K562 (cell line): ENCODE measurements around the gene SREBF1. TPM values are rescaled to one million over a fixed set of nuclear protein-coding genes. Genes with fewer than 3 reads are reported as not detected.

Experiments used
- ARID1B ChIP-seq: fragments of 450-650 bp; IDR thresholded peaks from 2 replicates; pipeline ENCODE4 v1.6.1; 2016; ENCODE audit warnings: antibody characterized with exemption, mild to moderate bottlenecking, inconsistent platforms
- CBFB ChIP-seq: sonication (generic); formaldehyde crosslinking; IDR thresholded peaks from 2 replicates; pipeline ENCODE4 v1.4.0; 2020; ENCODE audit warnings: mild to moderate bottlenecking, missing genetic modification reagents
- FOS ChIP-seq: IDR thresholded peaks from 3 replicates; pipeline ENCODE4 v1.6.1; 2011; ENCODE audit not compliant: insufficient read length; ENCODE audit errors: extremely low read depth
- FOSL1 ChIP-seq: fragments of 200-800 bp; sonication (Bioruptor generic); conservative IDR thresholded peaks from 2 replicates; pipeline ENCODE4 v1.6.1; 2016; ENCODE audit warnings: missing genetic modification characterization, missing compliant biosample characterization
- HLTF ChIP-seq: fragments of 450-650 bp; IDR thresholded peaks from 2 replicates; pipeline ENCODE4 v1.6.1; 2016
- JUN ChIP-seq, 2 experiments: sonication (generic) in 1 of 2; formaldehyde crosslinking in 1 of 2; IDR thresholded peaks; 2 replicates each; pipeline versions ENCODE4 v1.6.1 to v1.8.0; 2012 to 2022; ENCODE audit warnings: borderline replicate concordance in 2 of 2, mild to moderate bottlenecking in 2 of 2, improper control_type of control experiment in 1 of 2, low read depth in 1 of 2, low read length in 1 of 2, missing genetic modification reagents in 1 of 2
- PPARD ChIP-seq: fragments of 250-450 bp; sonication (Bioruptor Pico); IDR thresholded peaks from 2 replicates; pipeline ENCODE4 v1.8.0; 2022; ENCODE audit warnings: inconsistent platforms, mild to moderate bottlenecking, moderate library complexity
- SIN3A ChIP-seq, 2 experiments: fragments of 150-350 bp in 1 of 2; IDR thresholded peaks; 2 replicates each; pipeline ENCODE4 v1.6.1; 2011 to 2016; ENCODE audit warnings: borderline replicate concordance in 2 of 2, low read depth in 2 of 2, low read length in 2 of 2, mild to moderate bottlenecking in 2 of 2, moderate library complexity in 2 of 2; ENCODE audit not compliant: control insufficient read depth in 1 of 2
- ZFX ChIP-seq: sonication (generic); formaldehyde crosslinking; IDR thresholded peaks from 2 replicates; pipeline ENCODE4 v1.8.0; 2022; ENCODE audit warnings: mild to moderate bottlenecking, missing genetic modification reagents, moderate library complexity
- ZNF121 ChIP-seq: sonication (generic); formaldehyde crosslinking; conservative IDR thresholded peaks from 2 replicates; pipeline ENCODE4 v1.8.0; 2022; ENCODE audit warnings: missing genetic modification reagents
- polyA plus RNA-seq, 8 experiments: library from polyadenylated mRNA; depleted of rRNA in 4 of 8; stranded (reverse) in 5 of 8; unstranded in 3 of 8; fragments of >200 nt; fragmentation: Nextera tagmentation in 2 of 8; fragmentation: Illumina TruSeq in 1 of 8; extraction: Ambion mirVana in 2 of 8; extraction: Trizol in 1 of 8; gene quantifications; 2 replicates each; pipeline versions ENCODE4 v1.2.1 to v1.2.3, GENCODE V29; 2011 to 2014; ENCODE audit warnings: inconsistent platforms in 1 of 8, missing spikeins in 1 of 8
- total RNA-seq, 7 experiments: library from RNA; depleted of rRNA in 6 of 7; stranded (reverse); fragments of >200 nt in 6 of 7; fragmentation: Illumina TruSeq in 2 of 7; extraction: Trizol in 2 of 7; gene quantifications; 2 replicates each; pipeline versions ENCODE4 v1.2.1 to v1.2.3, GENCODE V29; 2011 to 2021; ENCODE audit warnings: low replicate concordance in 1 of 7
- TF ChIP-seq, protein P1 (sequence below): sonication (generic); formaldehyde crosslinking; IDR thresholded peaks from 2 replicates; pipeline ENCODE4 v1.9.0; 2022; ENCODE audit warnings: mild to moderate bottlenecking, missing genetic modification reagents
- TF ChIP-seq, protein P2 (sequence below), 2 experiments: fragments of 450-650 bp in 1 of 2; sonication (generic) in 1 of 2; formaldehyde crosslinking in 1 of 2; IDR thresholded peaks in 1 of 2; conservative IDR thresholded peaks in 1 of 2; 2 replicates each; pipeline versions ENCODE4 v1.6.1 to v1.8.1; 2016 to 2023; ENCODE audit warnings: mild to moderate bottlenecking in 2 of 2, moderate library complexity in 2 of 2, inconsistent platforms in 1 of 2, missing genetic modification reagents in 1 of 2
- TF ChIP-seq, protein P3 (sequence below): sonication (generic); formaldehyde crosslinking; IDR thresholded peaks from 2 replicates; pipeline ENCODE4 v1.9.0; 2022; ENCODE audit warnings: mild to moderate bottlenecking, missing genetic modification reagents
- TF ChIP-seq, protein P4 (sequence below): fragments of 200-600 bp; sonication (generic); IDR thresholded peaks from one replicate; pipeline ENCODE4 v1.6.1; 2012; ENCODE audit warnings: mild to moderate bottlenecking, low read depth, low read length, inconsistent platforms

Gene SREBF1
- total and polyA plus RNA-seq, 9 of the 15 experiments (the other 6 are each of a cell fraction or from before 2014, with no cell fraction given) = 1.6 to 169 (median 69.4) TPM

DNA sequence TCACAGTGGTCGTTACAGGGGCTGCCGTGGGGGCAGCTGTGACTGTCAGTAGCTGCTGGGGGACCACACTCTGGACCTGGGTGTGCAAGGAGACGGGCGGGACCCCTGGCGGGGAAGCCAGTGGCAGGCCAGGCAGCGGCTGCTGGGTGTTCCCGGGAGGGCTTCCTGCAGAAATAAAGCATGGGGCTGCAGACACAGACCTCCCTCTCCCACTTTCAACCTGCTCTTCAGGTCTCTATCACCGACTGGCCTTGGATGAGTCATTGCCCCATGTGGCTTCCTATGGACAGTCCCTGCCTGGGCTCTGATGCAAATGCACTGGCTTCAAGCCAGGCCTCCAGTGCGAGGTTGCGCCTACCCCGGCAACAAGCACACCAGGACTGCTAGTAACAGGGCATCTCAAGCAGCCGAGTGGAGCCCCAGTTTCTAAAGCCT lies 17.2 kb downstream of the SREBF1 start (continued):
- 0 out of 2 replicates have a peak, but pooled peaks have one; percentile 6 for TF ChIP-seq ZFX
- TF ChIP-seq FOS = peak; percentile 33
- TF ChIP-seq, protein P1, sequence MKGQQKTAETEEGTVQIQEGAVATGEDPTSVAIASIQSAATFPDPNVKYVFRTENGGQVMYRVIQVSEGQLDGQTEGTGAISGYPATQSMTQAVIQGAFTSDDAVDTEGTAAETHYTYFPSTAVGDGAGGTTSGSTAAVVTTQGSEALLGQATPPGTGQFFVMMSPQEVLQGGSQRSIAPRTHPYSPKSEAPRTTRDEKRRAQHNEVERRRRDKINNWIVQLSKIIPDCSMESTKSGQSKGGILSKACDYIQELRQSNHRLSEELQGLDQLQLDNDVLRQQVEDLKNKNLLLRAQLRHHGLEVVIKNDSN (CRISPR knock-in tag) = peak; percentile 67
- TF ChIP-seq, protein P2, sequence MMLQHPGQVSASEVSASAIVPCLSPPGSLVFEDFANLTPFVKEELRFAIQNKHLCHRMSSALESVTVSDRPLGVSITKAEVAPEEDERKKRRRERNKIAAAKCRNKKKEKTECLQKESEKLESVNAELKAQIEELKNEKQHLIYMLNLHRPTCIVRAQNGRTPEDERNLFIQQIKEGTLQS (IDR thresholded peaks at IDR 0.05) = peak; percentile 92
- TF ChIP-seq, protein P2 (CRISPR knock-in tag; conservative IDR thresholded peaks at IDR 0.05) = no peak; the same call in 1 of the 2 replicates
- TF ChIP-seq, protein P3, sequence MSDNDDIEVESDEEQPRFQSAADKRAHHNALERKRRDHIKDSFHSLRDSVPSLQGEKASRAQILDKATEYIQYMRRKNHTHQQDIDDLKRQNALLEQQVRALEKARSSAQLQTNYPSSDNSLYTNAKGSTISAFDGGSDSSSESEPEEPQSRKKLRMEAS (CRISPR knock-in tag) = peak; percentile 61
- TF ChIP-seq JUN (IDR thresholded peaks at IDR 0.05; ENCODE audit: borderline replicate concordance, low read depth, low read length) = 0 out of 2 replicates have a peak, but pooled peaks have one; percentile 33
- no peak for TF ChIP-seq JUN (CRISPR knock-in tag; IDR thresholded peaks at IDR 0.05; ENCODE audit: borderline replicate concordance)
- peak; percentile 32; the same call in 1 of the 2 replicates for TF ChIP-seq ARID1B
- peak; percentile 87 for TF ChIP-seq FOSL1 (tag)
- TF ChIP-seq, protein P4, sequence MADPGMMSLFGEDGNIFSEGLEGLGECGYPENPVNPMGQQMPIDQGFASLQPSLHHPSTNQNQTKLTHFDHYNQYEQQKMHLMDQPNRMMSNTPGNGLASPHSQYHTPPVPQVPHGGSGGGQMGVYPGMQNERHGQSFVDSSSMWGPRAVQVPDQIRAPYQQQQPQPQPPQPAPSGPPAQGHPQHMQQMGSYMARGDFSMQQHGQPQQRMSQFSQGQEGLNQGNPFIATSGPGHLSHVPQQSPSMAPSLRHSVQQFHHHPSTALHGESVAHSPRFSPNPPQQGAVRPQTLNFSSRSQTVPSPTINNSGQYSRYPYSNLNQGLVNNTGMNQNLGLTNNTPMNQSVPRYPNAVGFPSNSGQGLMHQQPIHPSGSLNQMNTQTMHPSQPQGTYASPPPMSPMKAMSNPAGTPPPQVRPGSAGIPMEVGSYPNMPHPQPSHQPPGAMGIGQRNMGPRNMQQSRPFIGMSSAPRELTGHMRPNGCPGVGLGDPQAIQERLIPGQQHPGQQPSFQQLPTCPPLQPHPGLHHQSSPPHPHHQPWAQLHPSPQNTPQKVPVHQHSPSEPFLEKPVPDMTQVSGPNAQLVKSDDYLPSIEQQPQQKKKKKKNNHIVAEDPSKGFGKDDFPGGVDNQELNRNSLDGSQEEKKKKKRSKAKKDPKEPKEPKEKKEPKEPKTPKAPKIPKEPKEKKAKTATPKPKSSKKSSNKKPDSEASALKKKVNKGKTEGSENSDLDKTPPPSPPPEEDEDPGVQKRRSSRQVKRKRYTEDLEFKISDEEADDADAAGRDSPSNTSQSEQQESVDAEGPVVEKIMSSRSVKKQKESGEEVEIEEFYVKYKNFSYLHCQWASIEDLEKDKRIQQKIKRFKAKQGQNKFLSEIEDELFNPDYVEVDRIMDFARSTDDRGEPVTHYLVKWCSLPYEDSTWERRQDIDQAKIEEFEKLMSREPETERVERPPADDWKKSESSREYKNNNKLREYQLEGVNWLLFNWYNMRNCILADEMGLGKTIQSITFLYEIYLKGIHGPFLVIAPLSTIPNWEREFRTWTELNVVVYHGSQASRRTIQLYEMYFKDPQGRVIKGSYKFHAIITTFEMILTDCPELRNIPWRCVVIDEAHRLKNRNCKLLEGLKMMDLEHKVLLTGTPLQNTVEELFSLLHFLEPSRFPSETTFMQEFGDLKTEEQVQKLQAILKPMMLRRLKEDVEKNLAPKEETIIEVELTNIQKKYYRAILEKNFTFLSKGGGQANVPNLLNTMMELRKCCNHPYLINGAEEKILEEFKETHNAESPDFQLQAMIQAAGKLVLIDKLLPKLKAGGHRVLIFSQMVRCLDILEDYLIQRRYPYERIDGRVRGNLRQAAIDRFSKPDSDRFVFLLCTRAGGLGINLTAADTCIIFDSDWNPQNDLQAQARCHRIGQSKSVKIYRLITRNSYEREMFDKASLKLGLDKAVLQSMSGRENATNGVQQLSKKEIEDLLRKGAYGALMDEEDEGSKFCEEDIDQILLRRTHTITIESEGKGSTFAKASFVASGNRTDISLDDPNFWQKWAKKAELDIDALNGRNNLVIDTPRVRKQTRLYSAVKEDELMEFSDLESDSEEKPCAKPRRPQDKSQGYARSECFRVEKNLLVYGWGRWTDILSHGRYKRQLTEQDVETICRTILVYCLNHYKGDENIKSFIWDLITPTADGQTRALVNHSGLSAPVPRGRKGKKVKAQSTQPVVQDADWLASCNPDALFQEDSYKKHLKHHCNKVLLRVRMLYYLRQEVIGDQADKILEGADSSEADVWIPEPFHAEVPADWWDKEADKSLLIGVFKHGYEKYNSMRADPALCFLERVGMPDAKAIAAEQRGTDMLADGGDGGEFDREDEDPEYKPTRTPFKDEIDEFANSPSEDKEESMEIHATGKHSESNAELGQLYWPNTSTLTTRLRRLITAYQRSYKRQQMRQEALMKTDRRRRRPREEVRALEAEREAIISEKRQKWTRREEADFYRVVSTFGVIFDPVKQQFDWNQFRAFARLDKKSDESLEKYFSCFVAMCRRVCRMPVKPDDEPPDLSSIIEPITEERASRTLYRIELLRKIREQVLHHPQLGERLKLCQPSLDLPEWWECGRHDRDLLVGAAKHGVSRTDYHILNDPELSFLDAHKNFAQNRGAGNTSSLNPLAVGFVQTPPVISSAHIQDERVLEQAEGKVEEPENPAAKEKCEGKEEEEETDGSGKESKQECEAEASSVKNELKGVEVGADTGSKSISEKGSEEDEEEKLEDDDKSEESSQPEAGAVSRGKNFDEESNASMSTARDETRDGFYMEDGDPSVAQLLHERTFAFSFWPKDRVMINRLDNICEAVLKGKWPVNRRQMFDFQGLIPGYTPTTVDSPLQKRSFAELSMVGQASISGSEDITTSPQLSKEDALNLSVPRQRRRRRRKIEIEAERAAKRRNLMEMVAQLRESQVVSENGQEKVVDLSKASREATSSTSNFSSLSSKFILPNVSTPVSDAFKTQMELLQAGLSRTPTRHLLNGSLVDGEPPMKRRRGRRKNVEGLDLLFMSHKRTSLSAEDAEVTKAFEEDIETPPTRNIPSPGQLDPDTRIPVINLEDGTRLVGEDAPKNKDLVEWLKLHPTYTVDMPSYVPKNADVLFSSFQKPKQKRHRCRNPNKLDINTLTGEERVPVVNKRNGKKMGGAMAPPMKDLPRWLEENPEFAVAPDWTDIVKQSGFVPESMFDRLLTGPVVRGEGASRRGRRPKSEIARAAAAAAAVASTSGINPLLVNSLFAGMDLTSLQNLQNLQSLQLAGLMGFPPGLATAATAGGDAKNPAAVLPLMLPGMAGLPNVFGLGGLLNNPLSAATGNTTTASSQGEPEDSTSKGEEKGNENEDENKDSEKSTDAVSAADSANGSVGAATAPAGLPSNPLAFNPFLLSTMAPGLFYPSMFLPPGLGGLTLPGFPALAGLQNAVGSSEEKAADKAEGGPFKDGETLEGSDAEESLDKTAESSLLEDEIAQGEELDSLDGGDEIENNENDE = no peak
- no peak for TF ChIP-seq ZNF121 (CRISPR knock-in tag)
- TF ChIP-seq HLTF = no peak
- no peak for TF ChIP-seq CBFB (CRISPR knock-in tag)
- peak in 1 of 2 experiments; percentile 46; a peak in 1 of 4 replicates for TF ChIP-seq SIN3A (IDR thresholded peaks at IDR 0.05; ENCODE audit: borderline replicate concordance in 2 of 2, control insufficient read depth in 1 of 2, low read depth in 2 of 2, low read length in 2 of 2)
- TF ChIP-seq PPARD (CRISPR knock-in tag) = no peak
